Mesothelial cell of epicardium (in vitro differentiated cells): ENCODE results near the gene CT47A1. TPM values are rescaled to one million over a fixed set of nuclear protein-coding genes. Genes with fewer than 3 reads are reported as not detected.
"Not testable (repeated sequence)": the region's sequence is repeated elsewhere in the genome, so short reads cannot be mapped to it uniquely, and the experiment has no call there.

ENCODE experiments used
- DNase-seq, 2 experiments: peaks; one replicate each; pipeline ENCODE4 v3.0.0; 2021; ENCODE audit warnings: low spot score in 2 of 2; ENCODE audit not compliant: unreplicated experiment in 2 of 2
- H3K27ac Mint-ChIP-seq: 2 replicates; pipeline ENCODE4 v1.8.0; 2021; ENCODE audit warnings: mixed read lengths
- H3K27me3 Mint-ChIP-seq: 2 replicates; pipeline ENCODE4 v1.8.0; 2021; ENCODE audit warnings: low read depth, mixed read lengths
- H3K36me3 Mint-ChIP-seq: 2 replicates; pipeline ENCODE4 v1.8.0; 2021; ENCODE audit warnings: mixed read lengths
- H3K4me1 Mint-ChIP-seq: 2 replicates; pipeline ENCODE4 v1.8.0; 2021; ENCODE audit warnings: mixed read lengths
- H3K4me3 Mint-ChIP-seq: 2 replicates; pipeline ENCODE4 v1.8.0; 2021; ENCODE audit warnings: mild to moderate bottlenecking, moderate library complexity, mixed read lengths
- H3K9me3 Mint-ChIP-seq: 2 replicates; pipeline ENCODE4 v1.8.0; 2021; ENCODE audit warnings: mixed read lengths
- CTCF ChIP-seq: fragments of 200-600 bp; sonication (generic); IDR thresholded peaks from one replicate; pipeline ENCODE4 v1.5.0; 2021; ENCODE audit warnings: antibody characterized with exemption; ENCODE audit not compliant: unreplicated experiment
- total RNA-seq: library from RNA; stranded (reverse); gene quantifications from 3 replicates; pipeline ENCODE4 v1.2.1, GENCODE V29; 2021

CT47A1 gene
- total RNA-seq, 1 donor from 2014 or later, result not detected

GRCh38 chrX:120999413-120999812 lies 13.9 kb upstream of the CT47A1 start:
- H3K9me3 Mint-ChIP-seq, result peaks cover 11% of the 10 kb centered on the region
- H3K4me1 Mint-ChIP-seq, result peaks cover 6% of the 10 kb centered on the region
- no peaks in the 10 kb centered on the region for H3K36me3 Mint-ChIP-seq
- H3K4me3 Mint-ChIP-seq, result no peak overlapping the region
- no peak for TF ChIP-seq CTCF
- DNase-seq, result no peak
- peaks cover 7% of the 10 kb centered on the region for H3K27me3 Mint-ChIP-seq
- no peak overlapping the region for H3K27ac Mint-ChIP-seq

DNA sequence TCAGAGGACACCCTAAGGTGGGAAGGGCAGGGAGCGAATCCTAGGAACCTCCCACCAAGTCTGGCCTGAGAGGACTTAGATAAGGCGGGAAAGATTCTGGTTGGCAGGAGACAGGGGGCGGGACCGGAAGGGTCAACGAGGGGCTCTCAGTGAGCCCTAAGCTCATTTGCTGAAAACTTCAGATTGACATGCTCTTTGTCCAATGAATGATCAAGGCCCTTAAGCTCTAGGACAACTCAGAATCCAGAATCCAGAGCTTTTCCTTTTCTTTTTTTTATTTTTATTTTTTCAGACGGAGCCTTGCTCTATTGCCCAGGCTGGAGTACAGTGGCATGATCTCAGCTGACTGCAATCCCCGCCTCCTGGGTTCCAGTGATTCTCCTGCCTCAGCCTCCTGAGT lies 29.1 kb downstream of the CT47A1 start, which contains the start of gene CT47A7:
Gene CT47A7 (minus strand): TSS at position 101 of the 400 bp plus-strand sequence. CDS start 255 bp downstream, outside the sequence.
- H3K27me3 Mint-ChIP-seq, DNase-seq, H3K36me3 Mint-ChIP-seq, H3K27ac Mint-ChIP-seq, H3K4me1 Mint-ChIP-seq, H3K9me3 Mint-ChIP-seq, H3K4me3 Mint-ChIP-seq: not testable (repeated sequence)

Other genes with a start within 250 kb of the CT47A1 start
- gene CT47B1, start 109.9 kb downstream of the CT47A1 start, total RNA-seq, result not detected in 3 replicates
- not detected in 3 replicates for gene CT47A11, start 48.6 kb downstream of the CT47A1 start, total RNA-seq
- not detected in 3 replicates for gene CT47A10, start 43.7 kb downstream of the CT47A1 start, total RNA-seq
- not detected in 3 replicates for gene CT47A9, start 38.9 kb downstream of the CT47A1 start, total RNA-seq
- not detected in 3 replicates for gene CT47A8, start 34.0 kb downstream of the CT47A1 start, total RNA-seq
- not detected in 3 replicates for gene CT47A7, start 29.2 kb downstream of the CT47A1 start, total RNA-seq
- gene CT47A6, start 24.3 kb downstream of the CT47A1 start, total RNA-seq, result not detected in 3 replicates
- not detected in 3 replicates for gene CT47A5, start 19.4 kb downstream of the CT47A1 start, total RNA-seq
- gene CT47A4, start 14.6 kb downstream of the CT47A1 start, total RNA-seq, result not detected in 3 replicates
- not detected in 3 replicates for gene CT47A3, start 9.7 kb downstream of the CT47A1 start, total RNA-seq
- gene CT47A2, start 4.8 kb downstream of the CT47A1 start, total RNA-seq, result not detected in 3 replicates
- gene GLUD2, start 61.9 kb upstream of the CT47A1 start, total RNA-seq, result 1.4 to 1.5 TPM (median 1.5 TPM) in 3 replicates